ENCODE results near the gene PPP1R3G. TPM values are rescaled to one million over a fixed set of nuclear protein-coding genes. Genes with fewer than 3 reads are reported as not detected.

Gene PPP1R3G
- total RNA-seq, 1 donor from 2014 or later = not detected

GRCh38 chr6:5103250-5103649 lies 18.1 kb downstream of the PPP1R3G start:
- H3K9me3 Mint-ChIP-seq = no peaks in the 10 kb centered on the region
- no peak for DNase-seq (ENCODE audit: low spot score)
- H3K27me3 Mint-ChIP-seq (ENCODE audit: insufficient read depth) = no peaks in the 10 kb centered on the region
- H3K4me1 Mint-ChIP-seq (ENCODE audit: low read depth) = peaks cover 10% of the 10 kb centered on the region
- H3K4me3 Mint-ChIP-seq = no peak overlapping the region
- intact Hi-C loops (cut with micrococcal nuclease) = no loop called here
- no peak overlapping the region for H3K27ac Mint-ChIP-seq
- no peaks in the 10 kb centered on the region for H3K36me3 Mint-ChIP-seq (ENCODE audit: low read depth)

GRCh38 chr6:5104667-5105066 lies 19.5 kb downstream of the PPP1R3G start:
- Mint-ChIP-seq H3K9me3 (no peaks in the 10 kb centered on the region), H3K4me1 (ENCODE audit: low read depth) (peaks cover 10% of the 10 kb centered on the region)
- intact Hi-C loops (cut with micrococcal nuclease) = no loop called here

GRCh38 chr6:5105146-5105545 lies 20.0 kb downstream of the PPP1R3G start:
- DNase-seq (ENCODE audit: low spot score) = no peak
- no peak overlapping the region for H3K4me3 Mint-ChIP-seq
- H3K4me1 Mint-ChIP-seq (ENCODE audit: low read depth) = peaks cover 10% of the 10 kb centered on the region
- H3K27ac Mint-ChIP-seq = no peak overlapping the region
- intact Hi-C loops (cut with micrococcal nuclease) = no loop called here
- no peaks in the 10 kb centered on the region for H3K27me3 Mint-ChIP-seq (ENCODE audit: insufficient read depth)
- no peaks in the 10 kb centered on the region for H3K9me3 Mint-ChIP-seq
- H3K36me3 Mint-ChIP-seq (ENCODE audit: low read depth) = no peaks in the 10 kb centered on the region

More at GRCh38 chr6:5104667-5105066, 19.5 kb downstream of the PPP1R3G start:
- Mint-ChIP-seq H3K36me3 (ENCODE audit: low read depth) (no peaks in the 10 kb centered on the region), H3K27me3 (ENCODE audit: insufficient read depth) (no peaks in the 10 kb centered on the region), H3K4me3 (no peak overlapping the region), H3K27ac (no peak overlapping the region)
- no peak for DNase-seq (ENCODE audit: low spot score)

- intact Hi-C loops (cut with micrococcal nuclease) = no loop called here
- H3K27me3 Mint-ChIP-seq (ENCODE audit: insufficient read depth) = no peaks in the 10 kb centered on the region
- H3K27ac Mint-ChIP-seq = no peak overlapping the region
- DNase-seq (ENCODE audit: low spot score) = no peak
- H3K4me3 Mint-ChIP-seq = no peak overlapping the region
- no peaks in the 10 kb centered on the region for H3K9me3 Mint-ChIP-seq
- H3K4me1 Mint-ChIP-seq (ENCODE audit: low read depth) = peaks cover 7% of the 10 kb centered on the region
- no peaks in the 10 kb centered on the region for H3K36me3 Mint-ChIP-seq (ENCODE audit: low read depth)
Measured at GRCh38 chr6:5107341-5107740, 22.2 kb downstream of the PPP1R3G start.

- no peaks in the 10 kb centered on the region for H3K4me1 Mint-ChIP-seq (ENCODE audit: low read depth)
- no peak overlapping the region for H3K27ac Mint-ChIP-seq
- no peak overlapping the region for H3K4me3 Mint-ChIP-seq
- H3K9me3 Mint-ChIP-seq = no peaks in the 10 kb centered on the region
- intact Hi-C loops (cut with micrococcal nuclease) = no loop called here
- DNase-seq (ENCODE audit: low spot score) = no peak
- no peaks in the 10 kb centered on the region for H3K27me3 Mint-ChIP-seq (ENCODE audit: insufficient read depth)
- H3K36me3 Mint-ChIP-seq (ENCODE audit: low read depth) = no peaks in the 10 kb centered on the region
Measured at GRCh38 chr6:5108068-5108467, 22.9 kb downstream of the PPP1R3G start.

- Mint-ChIP-seq H3K4me1 (ENCODE audit: low read depth) (no peaks in the 10 kb centered on the region), H3K9me3 (no peaks in the 10 kb centered on the region), H3K4me3 (no peak overlapping the region), H3K36me3 (ENCODE audit: low read depth) (no peaks in the 10 kb centered on the region), H3K27ac (no peak overlapping the region), H3K27me3 (ENCODE audit: insufficient read depth) (no peaks in the 10 kb centered on the region)
- intact Hi-C loops (cut with micrococcal nuclease) = no loop called here
- no peak for DNase-seq (ENCODE audit: low spot score)
Measured at GRCh38 chr6:5108536-5109150, 23.5 kb downstream of the PPP1R3G start.

- no peaks in the 10 kb centered on the region for H3K36me3 Mint-ChIP-seq (ENCODE audit: low read depth)
- no peaks in the 10 kb centered on the region for H3K9me3 Mint-ChIP-seq
- intact Hi-C loops (cut with micrococcal nuclease) = no loop called here
- no peak overlapping the region for H3K4me3 Mint-ChIP-seq
- no peaks in the 10 kb centered on the region for H3K4me1 Mint-ChIP-seq (ENCODE audit: low read depth)
- no peak overlapping the region for H3K27ac Mint-ChIP-seq
- H3K27me3 Mint-ChIP-seq (ENCODE audit: insufficient read depth) = no peaks in the 10 kb centered on the region
- DNase-seq (ENCODE audit: low spot score) = no peak
Measured at GRCh38 chr6:5109436-5109835, 24.3 kb downstream of the PPP1R3G start.

- H3K27me3 Mint-ChIP-seq (ENCODE audit: insufficient read depth) = no peaks in the 10 kb centered on the region
- intact Hi-C loops (cut with micrococcal nuclease) = no loop called here
- no peak overlapping the region for H3K4me3 Mint-ChIP-seq
- no peaks in the 10 kb centered on the region for H3K36me3 Mint-ChIP-seq (ENCODE audit: low read depth)
- no peaks in the 10 kb centered on the region for H3K4me1 Mint-ChIP-seq (ENCODE audit: low read depth)
- H3K9me3 Mint-ChIP-seq = no peaks in the 10 kb centered on the region
- DNase-seq (ENCODE audit: low spot score) = no peak
- no peak overlapping the region for H3K27ac Mint-ChIP-seq
Measured at GRCh38 chr6:5110246-5110645, 25.1 kb downstream of the PPP1R3G start.

- Mint-ChIP-seq H3K9me3 (no peaks in the 10 kb centered on the region), H3K27me3 (ENCODE audit: insufficient read depth) (no peaks in the 10 kb centered on the region), H3K27ac (no peak overlapping the region), H3K4me1 (ENCODE audit: low read depth) (no peaks in the 10 kb centered on the region), H3K36me3 (ENCODE audit: low read depth) (no peaks in the 10 kb centered on the region), H3K4me3 (no peak overlapping the region)
- DNase-seq (ENCODE audit: low spot score) = no peak
- intact Hi-C loops (cut with micrococcal nuclease) = no loop called here
Measured at GRCh38 chr6:5111626-5112025, 26.5 kb downstream of the PPP1R3G start.

GRCh38 chr6:5112066-5112799 lies 27.1 kb downstream of the PPP1R3G start:
- Mint-ChIP-seq H3K27me3 (ENCODE audit: insufficient read depth) (no peaks in the 10 kb centered on the region), H3K4me1 (ENCODE audit: low read depth) (no peaks in the 10 kb centered on the region), H3K36me3 (ENCODE audit: low read depth) (no peaks in the 10 kb centered on the region), H3K27ac (no peak overlapping the region), H3K4me3 (no peak overlapping the region), H3K9me3 (no peaks in the 10 kb centered on the region)
- intact Hi-C loops (cut with micrococcal nuclease) = no loop called here
- DNase-seq (ENCODE audit: low spot score) = no peak

- no peaks in the 10 kb centered on the region for H3K9me3 Mint-ChIP-seq
- intact Hi-C loops (cut with micrococcal nuclease) = no loop called here
- no peak overlapping the region for H3K4me3 Mint-ChIP-seq
- H3K36me3 Mint-ChIP-seq (ENCODE audit: low read depth) = no peaks in the 10 kb centered on the region
- H3K27ac Mint-ChIP-seq = no peak overlapping the region
- DNase-seq (ENCODE audit: low spot score) = no peak
- H3K4me1 Mint-ChIP-seq (ENCODE audit: low read depth) = no peaks in the 10 kb centered on the region
- no peaks in the 10 kb centered on the region for H3K27me3 Mint-ChIP-seq (ENCODE audit: insufficient read depth)
Measured at GRCh38 chr6:5113096-5113495, 28.0 kb downstream of the PPP1R3G start.

- no peak for DNase-seq (ENCODE audit: low spot score)
- Mint-ChIP-seq H3K36me3 (ENCODE audit: low read depth) (no peaks in the 10 kb centered on the region), H3K4me1 (ENCODE audit: low read depth) (no peaks in the 10 kb centered on the region), H3K9me3 (no peaks in the 10 kb centered on the region), H3K4me3 (no peak overlapping the region), H3K27me3 (ENCODE audit: insufficient read depth) (no peaks in the 10 kb centered on the region), H3K27ac (no peak overlapping the region)
- intact Hi-C loops (cut with micrococcal nuclease) = no loop called here
Measured at GRCh38 chr6:5115168-5115567, 30.0 kb downstream of the PPP1R3G start.

- Mint-ChIP-seq H3K27me3 (ENCODE audit: insufficient read depth) (no peaks in the 10 kb centered on the region), H3K4me1 (ENCODE audit: low read depth) (no peaks in the 10 kb centered on the region), H3K27ac (no peak overlapping the region), H3K36me3 (ENCODE audit: low read depth) (no peaks in the 10 kb centered on the region), H3K4me3 (no peak overlapping the region), H3K9me3 (no peaks in the 10 kb centered on the region)
- intact Hi-C loops (cut with micrococcal nuclease) = no loop called here
- no peak for DNase-seq (ENCODE audit: low spot score)
Measured at GRCh38 chr6:5116243-5116991, 31.3 kb downstream of the PPP1R3G start.

All from activated T-helper 1 cell treated with anti-CD3 and anti-CD28 coated beads, Interleukin-12 subunit alpha, Interleukin-12 subunit beta, Interleukin-2, Interleukin-4 antibody, amounts not matched to agents 30 ng/mL and 10 ng/mL and 1 ng/mL, durations not matched to agents 14 hours and 24 hours and 36 hours (primary cell).